ENCODE measurements around the gene HJV. TPM values are rescaled to one million over a fixed set of nuclear protein-coding genes. Genes with fewer than 3 reads are reported as not detected.
A peak's percentile ranks its signal among the peaks of the same experiment; 100 is the strongest.

The HJV gene
- total RNA-seq, 3 donors from 2014 or later = not detected

GRCh38 chr1:146012703-146013558 lies 8.6 kb downstream of the HJV start:
- peak; percentile 36 for TF ChIP-seq CTCF (IDR thresholded peaks at IDR 0.05)
- Histone ChIP-seq H3K36me3 (ENCODE audit: low read depth) (no peaks in the 10 kb centered on the region), H3K4me3 (no peak overlapping the region), H3K4me1 (ENCODE audit: low read depth) (peaks cover 7% of the 10 kb centered on the region), H3K9me3 (no peaks in the 10 kb centered on the region)
- ATAC-seq = peak; percentile 70
- intact Hi-C loops (cut with DNase I, micrococcal nuclease) = loop anchor here in 1 of 2 donors (5.0 to 10.0 kb wide), 2 partner anchors 118 to 166 kb away; partner anchors contain the start of gene NUDT17
- DNase-seq = peak in 1 of 3 donors; percentile 86

DNA sequence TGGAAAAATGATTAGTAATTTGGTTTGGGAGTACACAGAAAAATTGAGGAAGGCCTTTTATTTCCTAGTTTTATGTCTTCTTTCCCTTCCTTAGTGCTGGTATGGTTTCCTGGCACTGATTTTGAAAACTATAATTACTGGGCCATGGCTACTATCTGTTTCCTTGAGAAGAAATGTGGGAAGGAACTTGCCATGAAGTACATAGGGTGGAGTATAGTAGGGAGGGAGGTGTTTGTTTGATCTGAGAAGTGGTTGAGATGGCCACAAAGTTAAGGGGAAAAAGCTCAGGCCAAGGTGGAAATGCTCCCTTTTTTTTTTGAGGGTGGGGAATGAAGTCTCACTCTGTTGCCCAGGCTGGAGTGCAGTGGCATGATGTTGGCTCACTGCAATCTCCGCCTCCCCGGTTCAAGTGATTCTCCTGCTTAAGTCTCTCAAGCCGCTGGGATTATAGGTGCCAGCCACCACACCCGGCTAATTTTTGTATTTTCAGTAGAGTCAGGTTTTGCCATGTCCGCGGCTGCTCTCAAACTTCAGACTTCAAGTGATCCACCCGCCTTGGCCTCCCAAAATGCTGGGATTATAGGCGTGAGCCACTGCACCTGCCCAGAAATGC lies 11.3 kb downstream of the HJV start:
- ATAC-seq = peak; percentile 71
- Histone ChIP-seq H3K4me3 (no peak overlapping the region), H3K36me3 (ENCODE audit: low read depth) (no peaks in the 10 kb centered on the region), H3K9me3 (no peaks in the 10 kb centered on the region), H3K4me1 (ENCODE audit: low read depth) (peaks cover 7% of the 10 kb centered on the region)
- no peak for TF ChIP-seq CTCF (IDR thresholded peaks at IDR 0.05)
- intact Hi-C loops (cut with DNase I, micrococcal nuclease) = loop anchor here in 1 of 2 donors (5.0 to 10.0 kb wide), 2 partner anchors 115 to 163 kb away; partner anchors contain the start of gene NUDT17
- DNase-seq = no peak

- Histone ChIP-seq H3K9me3 (no peaks in the 10 kb centered on the region), H3K36me3 (ENCODE audit: low read depth) (no peaks in the 10 kb centered on the region), H3K4me1 (ENCODE audit: low read depth) (peaks cover 7% of the 10 kb centered on the region), H3K4me3 (no peak overlapping the region)
- no peak for TF ChIP-seq CTCF (IDR thresholded peaks at IDR 0.05)
- no peak for DNase-seq
- intact Hi-C loops (cut with DNase I, micrococcal nuclease) = loop anchor here (1.0 to 5.0 kb wide), 2 partner anchors 30 to 35 kb away; no protein-coding TSS in a partner anchor
- no peak for ATAC-seq
Observed at GRCh38 chr1:146007489-146008133, 13.9 kb downstream of the HJV start.

DNA sequence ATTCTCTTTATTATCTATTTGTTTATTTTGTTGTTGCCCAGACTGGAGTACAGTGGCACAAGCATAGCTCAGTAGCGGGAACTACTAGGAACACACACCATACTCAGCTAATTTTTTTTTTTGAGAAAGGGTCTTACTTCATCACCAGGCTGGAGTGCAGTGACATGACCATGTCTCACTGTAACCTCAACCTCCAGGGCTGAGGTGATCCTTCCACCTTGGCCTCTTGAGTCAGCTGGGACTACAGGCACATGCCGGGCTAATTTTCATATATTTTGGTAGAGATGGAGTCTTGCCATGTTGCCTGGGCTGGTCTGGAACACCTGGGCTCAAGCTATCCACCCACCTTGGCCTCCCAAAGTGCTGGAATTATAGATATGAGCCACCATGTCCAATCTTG lies 19.8 kb downstream of the HJV start:
- intact Hi-C loops (cut with DNase I, micrococcal nuclease) = no loop called here
- no peaks in the 10 kb centered on the region for H3K9me3 ChIP-seq
- no peak for TF ChIP-seq CTCF (IDR thresholded peaks at IDR 0.05)
- H3K4me1 ChIP-seq (ENCODE audit: low read depth) = peaks cover 22% of the 10 kb centered on the region
- DNase-seq (no peak), ATAC-seq (no peak)
- H3K36me3 ChIP-seq (ENCODE audit: low read depth) = no peaks in the 10 kb centered on the region
- H3K4me3 ChIP-seq = no peak overlapping the region

- Histone ChIP-seq H3K4me1 (ENCODE audit: low read depth) (peaks cover 22% of the 10 kb centered on the region), H3K4me3 (no peak overlapping the region), H3K9me3 (no peaks in the 10 kb centered on the region), H3K36me3 (ENCODE audit: low read depth) (no peaks in the 10 kb centered on the region)
- ATAC-seq = peak; percentile 50
- DNase-seq = peak in 1 of 3 donors; percentile 61
- TF ChIP-seq CTCF (IDR thresholded peaks at IDR 0.05) = no peak
- intact Hi-C loops (cut with DNase I, micrococcal nuclease) = no loop called here
Observed at GRCh38 chr1:145999321-146000024, 22.1 kb downstream of the HJV start.

Data from mucosa of descending colon (tissue), 3 donors.